K562 (cell line): ENCODE results near the gene SFN. TPM values are rescaled to one million over a fixed set of nuclear protein-coding genes. Genes with fewer than 3 reads are reported as not detected.

Source experiments
- ATF3 ChIP-seq, 2 experiments: fragments of 450-650 bp in 1 of 2; sonication (generic) in 1 of 2; formaldehyde crosslinking in 1 of 2; IDR thresholded peaks in 1 of 2; conservative IDR thresholded peaks in 1 of 2; 2 replicates each; pipeline versions ENCODE4 v1.6.1 to v1.8.1; 2016 to 2023; ENCODE audit warnings: mild to moderate bottlenecking in 2 of 2, moderate library complexity in 2 of 2, inconsistent platforms in 1 of 2, missing genetic modification reagents in 1 of 2
- BCOR ChIP-seq: fragments of 450-650 bp; IDR thresholded peaks from 2 replicates; pipeline ENCODE4 v1.6.1; 2016
- CHAMP1 ChIP-seq: fragments of 450-650 bp; IDR thresholded peaks from 2 replicates; pipeline ENCODE4 v1.6.1; 2016; ENCODE audit warnings: mild to moderate bottlenecking
- CTCFL ChIP-seq: IDR thresholded peaks from 2 replicates; pipeline ENCODE4 v1.6.1; 2011; ENCODE audit warnings: borderline replicate concordance, low read depth, mild to moderate bottlenecking, moderate library complexity, low read length; ENCODE audit not compliant: insufficient read depth, poor library complexity, severe bottlenecking
- FOXM1 ChIP-seq, 2 experiments: fragments of 450-650 bp in 1 of 2; sonication (generic) in 1 of 2; formaldehyde crosslinking in 1 of 2; IDR thresholded peaks; 2 replicates each; pipeline versions ENCODE4 v1.6.1 to v1.9.0; 2017 to 2022; ENCODE audit warnings: low read depth in 2 of 2, mild to moderate bottlenecking in 2 of 2, missing genetic modification reagents in 1 of 2, moderate library complexity in 1 of 2
- NFIX ChIP-seq: fragments of 250-450 bp; sonication (Bioruptor Pico); IDR thresholded peaks from 2 replicates; pipeline ENCODE4 v1.4.0; 2020; ENCODE audit warnings: low read depth, mild to moderate bottlenecking, moderate library complexity
- PRMT5 ChIP-seq: sonication (generic); formaldehyde crosslinking; IDR thresholded peaks from 2 replicates; pipeline ENCODE4 v1.5.0; 2020; ENCODE audit warnings: missing genetic modification reagents
- RREB1 ChIP-seq: fragments of 250-450 bp; sonication (Bioruptor Pico); IDR thresholded peaks from 2 replicates; pipeline ENCODE4 v1.4.0; 2020
- SRSF1 ChIP-seq: fragments of 200-400 bp; formaldehyde crosslinking; IDR thresholded peaks from 2 replicates; pipeline ENCODE4 v1.6.1; 2017; ENCODE audit warnings: mild to moderate bottlenecking, low read depth, low read length, moderate library complexity
- TSC22D4 ChIP-seq: fragments of 450-650 bp; IDR thresholded peaks from 2 replicates; pipeline ENCODE4 v1.6.1; 2016; ENCODE audit warnings: missing genetic modification characterization, missing biosample characterization, control low read depth
- ZFPM2 ChIP-seq: fragments of 250-450 bp; sonication (Bioruptor Pico); IDR thresholded peaks from 2 replicates; pipeline ENCODE4 v1.5.1; 2022; ENCODE audit warnings: mild to moderate bottlenecking
- ZNF124 ChIP-seq: sonication (generic); formaldehyde crosslinking; IDR thresholded peaks from 2 replicates; pipeline ENCODE4 v1.8.1; 2022; ENCODE audit warnings: missing genetic modification reagents
- ZNF589 ChIP-seq: fragments of 200-800 bp; sonication (Bioruptor generic); IDR thresholded peaks from 2 replicates; pipeline ENCODE4 v1.6.1; 2016; ENCODE audit warnings: low read depth, missing genetic modification characterization, missing compliant biosample characterization
- polyA plus RNA-seq, 8 experiments: library from polyadenylated mRNA; depleted of rRNA in 4 of 8; stranded (reverse) in 5 of 8; unstranded in 3 of 8; fragments of >200 nt; fragmentation: Nextera tagmentation in 2 of 8; fragmentation: Illumina TruSeq in 1 of 8; extraction: Ambion mirVana in 2 of 8; extraction: Trizol in 1 of 8; gene quantifications; 2 replicates each; pipeline versions ENCODE4 v1.2.1 to v1.2.3, GENCODE V29; 2011 to 2014; ENCODE audit warnings: inconsistent platforms in 1 of 8, missing spikeins in 1 of 8
- total RNA-seq, 7 experiments: library from RNA; depleted of rRNA in 6 of 7; stranded (reverse); fragments of >200 nt in 6 of 7; fragmentation: Illumina TruSeq in 2 of 7; extraction: Trizol in 2 of 7; gene quantifications; 2 replicates each; pipeline versions ENCODE4 v1.2.1 to v1.2.3, GENCODE V29; 2011 to 2021; ENCODE audit warnings: low replicate concordance in 1 of 7

Gene SFN
- total and polyA plus RNA-seq, 9 of the 15 experiments (the other 6 are each of a cell fraction or from before 2014, with no cell fraction given) = 0.10 to 3.8 (median 2.0) TPM

GRCh38 chr1:26864610-26865480, 1.9 kb downstream of the SFN start (continued):
- peak; percentile 85; the same call in 1 of the 2 replicates for TF ChIP-seq ATF3 (IDR thresholded peaks at IDR 0.05)
- TF ChIP-seq ATF3 (CRISPR knock-in tag; conservative IDR thresholded peaks at IDR 0.05) = 0 out of 2 replicates have a peak, but pooled peaks have one; percentile 17
- no peak for TF ChIP-seq CHAMP1
- no peak for TF ChIP-seq ZFPM2
- TF ChIP-seq SRSF1 = no peak
- TF ChIP-seq PRMT5 = no peak; the same call in 1 of the 2 replicates
- TF ChIP-seq TSC22D4 (tag) = no peak
- TF ChIP-seq CTCFL = peak; percentile 19
- peak; percentile 36; the same call in 1 of the 2 replicates for TF ChIP-seq BCOR
- no peak for TF ChIP-seq NFIX (CRISPR knock-in tag)
- no peak for TF ChIP-seq ZNF589
- no peak; the same call in 1 of the 2 replicates for TF ChIP-seq ZNF124 (CRISPR knock-in tag)
- TF ChIP-seq FOXM1 (IDR thresholded peaks at IDR 0.05; ENCODE audit: low read depth) = no peak
- TF ChIP-seq FOXM1 (CRISPR knock-in tag; IDR thresholded peaks at IDR 0.05; ENCODE audit: low read depth) = peak; percentile 87; the same call in 1 of the 2 replicates
- no peak for TF ChIP-seq RREB1
